Activated CD4-positive, CD25-positive, alpha-beta regulatory T cell treated with anti-CD3 and anti-CD28 coated beads, Interleukin-2, amount 50 U/mL, for 16 hours (primary cell): Measurements from ENCODE around the gene REEP1.
"Not testable (repeated sequence)": the region's sequence is repeated elsewhere in the genome, so short reads cannot be mapped to it uniquely, and the experiment has no call there.

Source experiments
- DNase-seq: peaks from one replicate; pipeline ENCODE4 v3.0.0-alpha.2; 2020; ENCODE audit warnings: low read depth, low spot score

REEP1 gene

DNA sequence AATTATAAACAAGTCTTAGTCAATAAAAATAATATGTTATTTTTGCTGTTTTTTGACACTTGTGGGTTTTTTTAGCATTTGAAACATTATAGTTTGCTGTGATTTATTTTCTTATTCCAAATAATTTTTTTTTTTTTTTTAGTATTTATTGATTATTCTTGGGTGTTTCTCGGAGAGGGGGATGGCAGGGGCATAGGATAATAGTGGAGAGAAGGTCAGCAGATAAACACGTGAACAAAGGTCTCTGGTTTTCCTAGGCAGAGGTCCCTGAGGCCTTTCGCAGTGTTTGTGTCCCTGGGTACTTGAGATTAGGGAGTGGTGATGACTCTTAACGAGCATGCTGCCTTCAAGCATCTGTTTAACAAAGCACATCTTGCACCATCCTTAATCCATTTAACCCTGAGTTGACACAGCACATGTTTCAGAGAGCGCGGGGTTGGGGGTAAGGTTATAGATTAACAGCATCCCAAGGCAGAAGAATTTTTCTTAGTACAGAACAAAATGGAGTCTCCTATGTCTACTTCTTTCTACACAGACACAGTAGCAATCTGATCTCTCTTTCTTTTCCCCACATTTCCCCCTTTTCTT, 8.5 kb upstream of the REEP1 start:
- not testable (repeated sequence) for DNase-seq

DNA sequence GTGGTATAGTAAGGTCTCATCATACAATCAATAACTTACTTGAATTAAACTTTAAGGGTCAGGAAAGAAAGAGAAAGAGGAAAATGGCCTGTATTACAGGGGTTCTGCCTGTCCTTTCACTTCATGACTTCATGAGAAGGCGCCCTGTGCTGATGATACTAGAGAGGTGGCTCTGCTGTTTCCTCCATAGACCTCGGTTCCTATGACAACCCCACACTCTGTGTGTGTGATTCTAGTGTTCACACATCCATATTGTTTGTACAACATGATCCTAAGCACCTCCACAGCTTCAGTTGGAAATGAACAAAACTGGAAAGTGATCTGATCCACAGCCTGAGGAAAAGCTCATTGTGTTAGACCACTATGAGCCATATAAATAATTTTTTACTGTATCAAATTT, 7.0 kb upstream of the REEP1 start:
- DNase-seq: no peak

DNA sequence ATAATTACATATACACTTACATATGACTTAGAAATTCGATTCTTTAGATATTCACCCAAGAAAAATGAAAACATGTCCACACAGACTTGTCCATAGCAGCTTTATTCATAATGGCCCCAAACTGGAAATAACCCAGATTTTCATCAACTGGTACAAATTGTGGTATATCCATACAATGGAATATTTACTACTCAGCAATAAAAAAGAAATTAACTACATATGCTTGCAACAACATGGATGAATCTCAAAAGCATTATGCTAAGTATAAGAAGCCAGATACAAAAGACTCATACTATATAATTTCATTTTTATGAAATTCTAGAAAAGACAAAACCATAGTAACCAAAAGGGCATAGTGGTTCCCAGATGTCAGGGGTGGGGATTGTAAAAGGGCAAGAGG, 5.1 kb upstream of the REEP1 start:
- no peak for DNase-seq

DNA sequence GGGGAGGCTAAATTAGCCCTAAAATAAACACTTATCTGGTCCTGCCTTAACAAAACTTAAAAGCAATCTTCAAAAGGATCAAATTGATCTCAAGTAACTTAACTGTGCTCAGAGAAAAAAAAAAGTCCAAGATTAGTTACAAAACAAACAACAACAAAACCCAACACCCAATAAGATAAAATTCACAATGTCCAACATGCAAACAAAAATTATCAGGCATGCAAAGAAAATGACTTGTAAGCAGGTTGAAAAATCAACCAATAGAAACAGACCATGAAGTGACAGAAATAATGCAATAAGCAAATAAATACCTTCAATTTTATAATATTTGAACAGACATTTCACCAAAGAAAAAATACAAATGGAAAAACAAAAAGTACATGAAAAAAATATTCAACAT, 4.0 kb upstream of the REEP1 start:
- DNase-seq: no peak

DNA sequence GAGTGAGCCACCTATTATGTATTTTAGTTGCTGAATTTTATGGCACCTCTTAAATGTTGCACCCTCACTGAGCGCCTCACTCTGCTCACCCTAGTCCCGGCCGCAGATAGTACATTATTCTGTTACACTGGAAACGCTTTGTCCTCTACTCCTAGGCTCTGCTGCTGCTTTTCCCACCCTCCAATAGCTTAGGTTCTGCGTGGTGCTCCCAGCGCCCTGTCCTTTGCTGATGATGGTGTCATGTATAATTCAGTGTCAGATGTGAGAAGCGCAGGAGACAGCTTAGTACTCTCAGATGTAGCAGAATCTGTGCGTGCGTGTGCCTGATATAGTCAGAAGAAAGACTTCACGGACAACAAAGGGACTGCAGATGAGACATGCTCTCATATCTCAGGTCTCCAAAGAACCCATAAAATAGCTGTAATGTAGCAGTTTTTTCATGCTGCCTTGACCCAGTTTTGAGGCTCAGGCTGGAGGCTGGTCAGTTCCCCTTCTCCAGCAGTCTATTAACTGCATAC, 1.4 kb upstream of the REEP1 start:
- no peak for DNase-seq

DNA sequence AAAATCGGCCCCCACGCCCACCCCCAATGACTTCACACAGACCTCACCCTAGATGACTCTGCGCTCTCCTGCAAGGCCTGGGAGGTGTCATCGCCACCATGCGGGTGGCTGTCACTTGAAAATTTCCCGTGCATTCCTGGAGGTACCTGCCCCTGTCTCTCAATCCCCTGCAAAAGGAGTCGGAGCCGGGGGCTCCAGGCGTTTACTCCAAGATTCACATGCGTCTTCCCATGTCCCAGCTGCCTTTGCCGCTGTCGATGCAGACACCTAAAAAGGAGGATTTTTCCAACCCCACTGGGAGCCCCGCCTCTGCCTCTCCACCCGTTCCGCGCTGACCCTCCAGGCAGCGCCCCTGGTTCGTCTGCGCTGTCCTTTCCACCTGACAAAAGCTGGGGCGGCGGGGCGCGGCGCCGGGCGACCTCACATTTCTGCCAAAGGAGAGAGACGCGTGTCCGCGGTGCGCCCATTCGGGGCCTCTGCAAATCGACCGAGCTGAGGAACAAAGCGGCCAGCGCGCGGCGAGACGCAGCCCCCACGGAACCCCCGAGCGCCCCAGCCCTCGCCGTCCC, 667 bp downstream of the REEP1 start:
- no peak for DNase-seq

DNA sequence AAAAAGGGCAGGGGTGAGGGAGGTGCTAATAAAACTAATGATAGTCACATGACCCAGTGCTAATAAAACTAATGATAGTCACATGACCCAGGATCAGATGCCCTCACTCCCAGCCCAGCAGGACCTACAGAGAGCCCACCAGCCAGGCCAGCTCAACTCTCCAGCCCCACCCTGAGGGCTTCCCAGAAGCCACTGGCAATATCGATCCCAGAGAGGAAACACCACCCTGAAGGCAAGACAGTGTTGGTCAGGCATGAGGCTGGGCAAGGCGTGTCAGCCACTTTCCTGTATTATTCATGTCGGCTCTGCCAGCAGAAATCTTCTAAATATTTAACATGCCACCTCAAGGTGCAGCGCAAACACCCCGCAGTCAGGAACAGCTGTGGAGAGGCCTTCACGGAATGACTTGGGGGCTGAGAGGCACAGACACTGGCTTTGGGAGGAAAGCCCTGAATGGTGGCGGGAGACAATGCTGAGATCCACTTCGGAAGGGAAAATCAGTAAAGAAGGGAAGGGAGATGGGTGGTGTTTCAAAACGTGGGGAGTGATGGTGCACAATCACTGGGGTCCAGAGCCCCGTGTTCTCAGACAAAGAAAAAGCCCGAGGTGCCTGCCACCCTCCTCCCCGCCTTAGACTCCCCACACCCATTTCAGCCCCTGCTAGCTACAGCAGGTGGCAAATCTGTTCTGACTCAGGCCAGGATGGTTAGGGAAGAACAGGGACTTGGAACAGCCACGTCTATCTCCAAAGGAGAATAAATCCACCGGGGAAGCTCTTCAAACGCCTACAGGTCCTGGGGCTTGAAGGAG, 1.4 kb downstream of the REEP1 start:
- DNase-seq: no peak

DNA sequence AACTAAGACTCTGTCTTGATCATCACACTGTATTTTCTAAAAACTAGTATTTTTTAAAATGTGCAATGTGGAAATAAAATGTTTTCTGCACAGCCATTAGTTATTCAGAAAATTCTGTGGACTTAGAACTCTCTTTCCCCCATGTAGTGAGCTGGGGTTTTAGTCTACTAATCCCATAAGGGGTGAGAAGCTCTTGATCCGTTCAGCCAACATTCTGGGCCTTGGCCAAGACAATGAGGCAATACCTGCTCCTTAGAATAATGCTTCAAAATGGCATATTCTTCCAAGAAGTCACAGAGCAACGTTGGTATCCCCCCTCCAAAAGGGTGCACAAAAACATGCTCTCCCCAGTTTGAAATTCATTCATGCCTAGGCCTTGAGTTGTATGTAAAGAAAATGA, 4.0 kb downstream of the REEP1 start:
- DNase-seq: no peak

DNA sequence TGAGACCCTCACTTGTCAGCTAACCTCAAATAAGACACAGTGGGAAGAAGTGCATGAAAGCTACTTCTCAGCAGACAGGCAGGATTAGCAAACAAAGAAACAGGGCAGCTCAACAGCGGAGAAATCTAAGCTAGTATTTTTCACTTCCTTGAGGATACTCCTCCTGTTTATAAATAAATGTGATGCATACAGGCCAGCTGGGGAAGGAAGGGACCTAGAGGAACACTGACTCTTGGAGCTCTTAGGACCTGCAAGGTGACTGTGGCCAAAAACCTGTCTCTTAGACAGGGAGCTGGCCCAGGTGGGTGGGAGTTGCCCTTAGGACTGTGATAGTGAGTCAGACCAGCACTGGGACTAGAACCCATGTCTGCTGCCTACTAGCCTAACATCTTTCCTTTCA, 4.8 kb downstream of the REEP1 start:
- DNase-seq: no peak

DNA sequence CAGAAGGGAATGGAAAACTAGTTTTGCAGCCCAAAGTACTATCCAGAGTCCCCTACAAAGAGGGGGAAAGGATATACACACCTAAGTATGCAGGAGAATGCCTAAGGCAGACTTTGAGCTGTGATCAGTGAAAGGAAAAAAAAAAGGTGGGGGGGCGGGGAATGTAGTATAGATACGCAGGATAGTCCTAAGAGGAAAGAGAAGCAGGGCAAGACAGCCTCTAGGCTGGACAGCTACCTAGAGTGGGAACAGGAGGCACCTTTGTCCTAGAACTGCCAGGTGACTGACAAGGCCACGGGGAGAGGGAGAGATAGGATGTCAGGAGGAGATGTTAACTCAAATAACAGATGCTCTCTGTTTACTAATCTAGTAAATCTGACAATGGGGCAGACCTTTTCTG, 6.0 kb downstream of the REEP1 start:
- DNase-seq: no peak

DNA sequence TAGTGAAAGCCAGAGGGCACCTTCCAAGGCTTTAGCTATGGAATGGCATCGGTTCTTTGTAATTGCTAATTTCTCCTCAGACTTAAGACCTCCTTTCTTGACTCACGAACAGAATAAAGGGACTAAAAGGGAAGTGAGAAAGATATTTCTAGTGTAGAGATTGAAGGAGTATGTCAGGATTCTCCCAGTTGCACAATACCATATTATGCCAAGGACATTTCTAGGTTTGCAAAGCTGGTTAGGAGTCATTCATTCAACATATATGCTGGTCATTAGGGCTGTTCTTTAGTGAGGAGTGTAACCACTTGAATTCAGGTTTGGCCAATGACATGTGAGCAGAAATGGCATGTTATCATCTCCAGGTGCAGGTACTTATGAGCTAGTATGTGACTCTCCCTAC, 7.4 kb downstream of the REEP1 start:
- DNase-seq: no peak

DNA sequence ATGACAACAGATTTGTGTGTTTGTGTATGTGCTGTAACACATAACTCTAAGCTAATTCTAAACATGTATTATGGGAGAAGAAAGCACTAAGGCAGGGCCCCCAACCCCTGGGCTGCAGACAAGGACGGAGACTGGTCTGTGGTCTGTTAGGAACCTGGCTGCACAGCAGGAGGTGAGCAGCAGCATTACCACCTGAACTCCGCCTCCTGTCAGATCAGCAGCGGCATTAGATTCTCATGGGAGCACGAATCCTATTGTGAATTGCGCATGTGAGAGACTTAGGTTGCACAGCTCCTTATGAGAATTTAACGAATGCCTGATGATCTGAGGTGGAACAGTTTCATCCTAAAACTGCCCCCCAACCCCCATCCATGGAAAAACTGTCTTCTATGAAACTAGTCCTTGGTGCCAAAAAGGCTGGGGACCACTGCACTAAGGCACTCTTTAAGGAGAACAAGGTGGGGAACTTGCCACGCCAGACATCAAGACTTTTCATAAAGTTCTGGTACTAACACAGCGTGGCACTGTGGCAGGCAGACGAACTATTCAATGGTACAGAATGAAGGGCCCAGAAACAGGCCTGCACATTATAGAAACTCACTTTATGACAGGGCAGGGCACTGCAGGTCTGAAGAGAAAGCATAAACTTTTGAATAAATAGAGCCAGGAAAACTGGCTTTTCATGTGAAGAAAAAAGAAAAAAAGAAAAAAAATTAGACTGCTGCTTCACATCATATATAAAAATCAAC, 14.0 kb downstream of the REEP1 start:
- no peak for DNase-seq

DNA sequence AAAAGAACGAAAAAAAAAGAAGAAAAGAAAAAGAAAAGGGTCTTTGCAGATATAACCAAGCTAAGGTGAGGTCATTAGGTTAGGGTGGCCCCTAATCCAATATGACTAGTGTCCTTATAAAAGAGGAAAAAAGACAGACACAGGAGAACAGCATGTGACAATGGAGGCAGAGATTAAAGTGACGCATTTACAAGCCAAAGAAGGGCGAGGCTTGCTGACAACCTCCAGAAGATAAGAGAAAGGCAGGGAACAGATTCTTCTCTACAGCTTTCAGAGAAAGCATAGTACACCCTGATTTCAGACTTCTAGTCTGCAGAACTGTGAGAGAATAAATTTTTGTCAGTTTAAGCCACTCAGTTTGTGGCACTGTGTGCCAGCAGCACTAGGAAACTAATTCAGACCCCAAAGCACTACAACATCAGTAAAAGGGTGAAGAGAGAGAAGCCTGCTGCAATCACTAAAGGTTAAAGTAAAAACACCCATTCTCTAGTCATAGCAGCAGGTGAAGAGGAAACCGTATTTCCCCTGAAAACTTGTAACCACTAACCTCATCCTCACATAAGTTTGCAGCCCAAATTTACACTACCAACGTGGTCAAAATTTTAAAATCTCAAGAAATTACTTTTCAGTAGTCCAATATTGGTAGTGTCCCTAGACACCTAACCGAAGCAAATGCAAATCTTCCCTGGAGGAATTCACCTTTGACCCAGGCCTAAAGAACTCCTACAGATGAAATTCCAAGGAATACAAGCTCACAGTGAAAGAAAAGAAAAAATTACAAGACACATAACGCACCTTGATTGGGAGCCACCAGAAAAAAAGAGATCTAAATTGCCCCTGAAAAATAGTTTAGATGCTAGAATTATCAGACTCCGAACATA, 17.5 kb downstream of the REEP1 start:
- DNase-seq: no peak

DNA sequence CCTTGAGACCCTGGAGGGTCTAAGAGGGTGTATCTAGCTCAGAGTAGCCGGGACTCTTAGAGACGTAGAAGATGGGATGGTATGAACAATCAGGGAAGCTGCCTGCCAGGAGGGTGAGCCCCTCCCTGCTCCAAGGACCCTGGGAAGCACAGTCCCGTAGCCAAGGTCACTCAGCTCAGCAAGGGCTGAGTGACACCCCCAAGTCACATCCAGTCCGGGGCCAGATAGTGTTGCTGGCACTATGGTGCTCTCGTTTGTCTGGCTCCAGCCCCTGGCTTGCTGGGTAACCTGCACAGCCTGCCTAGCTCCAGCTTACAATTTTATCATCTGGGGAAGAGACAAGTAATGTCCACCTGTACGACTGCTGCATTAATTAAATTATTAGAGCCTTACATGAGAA, 22.3 kb downstream of the REEP1 start:
- DNase-seq: no peak

DNA sequence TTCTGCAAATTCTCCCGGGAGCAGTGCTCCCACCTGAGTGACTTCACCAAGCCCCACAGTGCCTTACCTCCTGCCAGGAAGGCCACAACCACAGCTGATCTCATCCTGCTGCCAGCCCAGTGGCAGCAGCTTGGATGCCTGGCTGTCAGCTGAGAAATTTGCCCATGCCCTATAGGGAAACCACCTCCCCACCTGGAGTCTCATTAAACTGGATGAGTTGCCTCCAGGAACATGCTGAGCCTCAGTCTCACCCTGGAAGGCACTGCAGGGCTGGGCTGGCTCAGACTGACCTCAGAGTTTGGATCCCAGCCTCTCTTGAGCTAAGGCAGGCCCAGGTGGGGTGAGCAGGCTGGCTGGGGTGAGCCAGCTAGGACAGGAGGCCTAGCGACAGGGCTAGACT, 23.3 kb downstream of the REEP1 start:
- no peak for DNase-seq

DNA sequence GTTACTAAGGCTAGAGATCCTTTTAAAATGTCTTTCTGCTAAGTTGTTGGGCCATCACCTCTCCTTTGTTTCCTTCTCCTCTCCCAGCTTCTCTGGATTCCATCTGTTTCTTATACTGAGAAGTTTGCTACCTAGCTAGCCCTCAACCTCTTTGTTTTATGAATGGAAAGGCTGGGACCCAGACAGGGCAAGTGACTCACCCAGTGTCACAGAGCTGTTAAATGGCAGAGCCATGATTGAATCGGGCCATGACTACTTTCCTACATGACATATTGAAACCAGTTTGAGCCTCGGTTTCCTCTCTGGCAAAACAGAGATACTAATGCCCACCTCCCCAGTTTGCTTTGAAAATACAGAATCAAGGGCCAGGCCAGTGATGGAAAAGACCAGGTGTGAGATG, 24.1 kb downstream of the REEP1 start:
- no peak for DNase-seq

DNA sequence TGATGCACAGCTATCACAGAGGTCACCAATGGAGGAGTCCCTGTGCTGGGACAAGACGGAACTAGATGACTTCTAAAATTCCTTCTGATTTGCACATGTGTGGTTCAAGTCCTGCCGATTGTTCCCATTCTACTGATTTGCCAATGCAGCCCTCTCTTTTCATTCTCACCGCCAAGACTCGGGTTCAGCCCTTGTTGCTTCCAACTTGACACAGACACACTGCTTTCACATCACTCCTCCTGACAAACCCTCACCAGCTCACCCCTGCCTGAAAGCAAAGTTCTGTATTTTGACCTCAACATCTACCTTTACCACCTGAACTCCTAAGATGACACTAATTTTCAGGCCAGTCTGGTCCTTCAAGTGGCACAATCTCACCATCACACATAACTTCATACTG, 25.5 kb downstream of the REEP1 start:
- DNase-seq: no peak

DNA sequence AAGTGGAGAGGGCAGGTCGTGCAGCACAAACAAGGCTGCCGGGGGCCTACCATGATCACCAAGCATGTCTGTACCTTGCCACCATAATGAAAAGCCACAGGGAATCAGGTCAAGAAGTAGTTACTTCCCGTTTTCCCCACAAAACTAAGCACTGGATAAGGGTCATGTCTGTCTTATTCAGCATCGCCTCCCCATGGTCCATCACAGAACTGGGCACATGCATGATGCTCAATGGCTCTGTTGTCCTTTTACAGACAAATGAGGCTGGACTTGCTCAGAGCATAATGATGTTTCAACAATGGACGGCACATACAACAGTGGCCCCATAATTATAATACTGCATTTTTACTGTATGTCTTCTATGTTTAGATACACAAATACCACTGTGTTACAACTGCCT, 27.5 kb downstream of the REEP1 start:
- DNase-seq: no peak

DNA sequence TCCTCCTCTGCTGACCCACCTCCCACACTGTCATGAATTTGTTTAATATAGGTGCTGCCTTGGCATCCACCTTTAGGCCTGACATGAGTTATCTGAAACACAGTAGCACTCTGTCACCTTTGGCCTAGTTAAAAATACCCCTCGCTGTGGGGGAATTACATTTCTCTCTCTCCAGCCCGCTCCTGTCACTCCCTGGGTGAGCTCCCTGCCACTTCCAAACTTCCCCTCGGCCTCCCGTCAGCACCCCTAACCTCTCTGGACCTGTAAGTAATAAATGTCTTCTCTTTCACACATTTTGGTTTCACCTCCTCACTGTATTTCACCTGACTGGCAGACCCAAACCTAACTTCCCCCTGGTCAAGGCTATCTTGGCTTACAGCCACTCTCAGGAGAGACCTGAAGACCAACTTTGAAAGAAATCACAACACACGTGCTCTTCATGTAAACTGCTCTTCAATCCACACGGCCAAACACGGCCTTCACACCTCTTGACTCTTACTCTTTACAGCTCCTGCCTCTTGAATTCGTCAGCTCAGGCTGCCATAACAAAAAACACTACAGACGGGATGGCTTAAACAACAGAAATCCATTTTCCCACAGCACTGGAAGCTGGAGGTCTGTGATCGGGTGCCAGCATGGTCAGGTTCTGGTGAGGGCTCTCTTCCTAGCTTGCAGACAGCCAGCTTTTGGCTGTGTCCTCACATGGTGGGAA, 28.3 kb downstream of the REEP1 start:
- DNase-seq: no peak

DNA sequence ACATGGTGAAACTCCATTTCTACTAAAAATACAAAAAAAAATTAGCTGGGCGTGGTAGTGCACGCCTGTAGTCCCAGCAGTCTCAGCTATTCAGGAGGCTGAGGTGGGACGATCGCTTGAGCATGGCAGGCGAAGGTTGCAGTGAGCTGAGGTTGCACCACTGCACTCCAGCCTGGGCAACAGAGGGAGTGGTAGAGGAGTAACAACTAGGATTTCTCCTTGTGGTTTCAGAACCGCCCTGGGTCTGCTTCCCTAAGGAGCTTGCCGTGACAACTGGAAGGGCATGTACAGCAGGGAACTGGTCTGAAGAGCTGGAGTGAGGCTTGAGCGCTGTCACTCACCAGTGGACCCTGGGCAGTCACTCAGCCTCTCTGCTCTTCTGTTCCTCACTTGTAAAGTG, 29.1 kb downstream of the REEP1 start:
- DNase-seq: no peak

DNA sequence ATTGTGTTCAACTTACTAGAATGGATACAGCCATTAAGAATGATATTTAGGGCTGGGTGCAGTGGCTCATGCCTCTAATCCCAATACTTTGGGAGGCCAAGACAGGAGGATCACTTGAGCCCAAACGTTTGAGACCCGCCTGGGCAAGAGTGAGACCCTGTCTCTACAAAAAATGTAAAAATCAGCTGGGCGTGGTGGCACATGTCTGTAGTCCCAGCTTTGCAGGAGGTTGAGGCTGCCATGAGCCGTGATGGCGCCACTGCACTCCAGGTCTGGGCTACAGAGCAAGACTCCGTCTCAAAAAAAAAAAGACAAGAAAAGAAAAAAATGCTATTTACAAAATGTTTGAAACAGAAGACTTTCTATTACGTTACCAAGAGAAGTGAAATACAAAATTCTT, 30.0 kb downstream of the REEP1 start:
- no peak for DNase-seq
